Measurements from ENCODE around the gene ATL1.
A peak's percentile ranks its signal among the peaks of the same experiment; 100 is the strongest.

Gene ATL1

GRCh38 chr14:50523271-50524041 lies 36.5 kb upstream of the ATL1 start:
- no peak for TF ChIP-seq CTCF (IDR thresholded peaks at IDR 0.05; ENCODE audit: control extremely low read depth, extremely low read depth, low read depth, missing control alignments)
- no peak for DNase-seq (ENCODE audit: extremely low spot score)
- POLR2A ChIA-PET: interaction anchor here (1.1 kb wide), 1 partner anchor 292 kb away, joined by 3 read pairs; no protein-coding TSS in a partner anchor
- CTCF ChIA-PET: interaction anchor here (1.1 to 3.9 kb wide), 5 partner anchors 8 to 203 kb away, joined by 3 to 14 read pairs (median 7); partner anchors contain the start of gene MAP4K5

GRCh38 chr14:50524060-50524459 lies 35.9 kb upstream of the ATL1 start:
- DNase-seq (ENCODE audit: extremely low spot score): peak; percentile 25
- ChIA-PET POLR2A (no interaction called here), CTCF (interaction anchor here (0.6 to 3.9 kb wide), 4 partner anchors 19 to 662 kb away, joined by 3 to 14 read pairs (median 3); no protein-coding TSS in a partner anchor)
- TF ChIP-seq CTCF (IDR thresholded peaks at IDR 0.05; ENCODE audit: control extremely low read depth, extremely low read depth, low read depth, missing control alignments): no peak

- ChIA-PET CTCF (interaction anchor here (1.0 to 3.9 kb wide), 3 partner anchors 18 to 663 kb away, joined by 3 to 14 read pairs (median 3); no protein-coding TSS in a partner anchor), POLR2A (no interaction called here)
- DNase-seq (ENCODE audit: extremely low spot score): no peak
These were observed 35.0 kb upstream of the ATL1 start for GRCh38 chr14:50524731-50525515.

GRCh38 chr14:50528000-50528399 lies 31.9 kb upstream of the ATL1 start:
- ChIA-PET CTCF (interaction anchor here (1.1 to 1.4 kb wide), 3 partner anchors 185 to 209 kb away, joined by 3 to 4 read pairs (median 4); no protein-coding TSS in a partner anchor), POLR2A (interaction anchor here (0.7 kb wide), 1 partner anchor 180 kb away, joined by 4 read pairs; no protein-coding TSS in a partner anchor)
- no peak for TF ChIP-seq CTCF (IDR thresholded peaks at IDR 0.05; ENCODE audit: control extremely low read depth, extremely low read depth, low read depth, missing control alignments)
- DNase-seq (ENCODE audit: extremely low spot score): no peak

More at GRCh38 chr14:50524731-50525515, 35.0 kb upstream of the ATL1 start:
- TF ChIP-seq CTCF (IDR thresholded peaks at IDR 0.05; ENCODE audit: control extremely low read depth, extremely low read depth, low read depth, missing control alignments): no peak

GRCh38 chr14:50529288-50530179 lies 30.4 kb upstream of the ATL1 start:
- no peak for TF ChIP-seq CTCF (IDR thresholded peaks at IDR 0.05; ENCODE audit: control extremely low read depth, extremely low read depth, low read depth, missing control alignments)
- CTCF ChIA-PET: interaction anchor here (1.4 kb wide), 2 partner anchors 208 to 210 kb away, joined by 4 read pairs; no protein-coding TSS in a partner anchor
- POLR2A ChIA-PET: no interaction called here
- no peak for DNase-seq (ENCODE audit: extremely low spot score)

Data from GM10248 (cell line).